Astrocyte (in vitro differentiated cells and primary cell): ENCODE data around the gene SYTL2. TPM values are rescaled to one million over a fixed set of nuclear protein-coding genes. Genes with fewer than 3 reads are reported as not detected.

Source experiments
- DNase-seq: peaks from one replicate; pipeline ENCODE4 v3.0.0-alpha.2; 2010; ENCODE audit warnings: low read depth
- FAIRE-seq: peaks from 2 replicates; lab custom pipeline; 2011; peaks lifted over from hg19 to GRCh38; lab: Jason Lieb, UNC
- H2AFZ ChIP-seq: 2 replicates; pipeline ENCODE4 v1.6.0; 2012; ENCODE audit warnings: low read depth, low read length, inconsistent platforms
- H3K27ac ChIP-seq: 2 replicates; pipeline ENCODE4 v1.5.1; 2011; ENCODE audit warnings: low read depth, low read length, inconsistent platforms
- H3K27me3 ChIP-seq: 2 replicates; pipeline ENCODE4 v1.6.0; 2011; ENCODE audit warnings: low read length, inconsistent platforms; ENCODE audit not compliant: insufficient read depth
- H3K36me3 ChIP-seq: 2 replicates; pipeline ENCODE4 v1.5.1; 2011; ENCODE audit warnings: low read length, inconsistent platforms; ENCODE audit not compliant: insufficient read depth
- H3K4me1 ChIP-seq: 2 replicates; pipeline ENCODE4 v1.5.1; 2011; ENCODE audit warnings: low read length, inconsistent platforms; ENCODE audit not compliant: insufficient read depth
- H3K4me2 ChIP-seq: 2 replicates; pipeline ENCODE4 v1.6.0; 2012; ENCODE audit warnings: low read length, inconsistent platforms
- H3K4me3 ChIP-seq: 2 replicates; pipeline ENCODE4 v1.5.1; 2011; ENCODE audit warnings: low read depth, mild to moderate bottlenecking, low read length, inconsistent platforms; ENCODE audit not compliant: insufficient read depth
- H3K79me2 ChIP-seq: 2 replicates; pipeline ENCODE4 v1.6.0; 2012; ENCODE audit warnings: mild to moderate bottlenecking, low read length, inconsistent platforms; ENCODE audit not compliant: insufficient read depth
- H3K9ac ChIP-seq: 2 replicates; pipeline ENCODE4 v1.6.0; 2012; ENCODE audit warnings: mild to moderate bottlenecking, low read length, inconsistent platforms
- H3K9me3 ChIP-seq: 2 replicates; pipeline ENCODE4 v1.5.1; 2012; ENCODE audit warnings: low read depth, mild to moderate bottlenecking, low read length, inconsistent platforms; ENCODE audit not compliant: insufficient read depth
- H4K20me1 ChIP-seq: 2 replicates; pipeline ENCODE4 v1.6.0; 2012; ENCODE audit warnings: low read length, inconsistent platforms; ENCODE audit not compliant: insufficient read depth
- H3K27ac Mint-ChIP-seq: one replicate; pipeline ENCODE4 v1.8.0; 2021; ENCODE audit warnings: mild to moderate bottlenecking, mixed read lengths; ENCODE audit not compliant: unreplicated experiment
- H3K27me3 Mint-ChIP-seq: one replicate; pipeline ENCODE4 v1.8.0; 2021; ENCODE audit warnings: low read depth, mixed read lengths; ENCODE audit not compliant: unreplicated experiment
- H3K36me3 Mint-ChIP-seq: one replicate; pipeline ENCODE4 v1.8.0; 2021; ENCODE audit warnings: low read depth, mixed read lengths; ENCODE audit not compliant: unreplicated experiment
- H3K4me1 Mint-ChIP-seq: one replicate; pipeline ENCODE4 v1.8.0; 2021; ENCODE audit warnings: low read depth, mixed read lengths; ENCODE audit not compliant: unreplicated experiment
- H3K4me3 Mint-ChIP-seq: one replicate; pipeline ENCODE4 v1.8.0; 2021; ENCODE audit warnings: mild to moderate bottlenecking, moderate library complexity, mixed read lengths; ENCODE audit not compliant: unreplicated experiment
- H3K9me3 Mint-ChIP-seq: one replicate; pipeline ENCODE4 v1.8.0; 2021; ENCODE audit warnings: mild to moderate bottlenecking, mixed read lengths; ENCODE audit not compliant: unreplicated experiment
- EZH2 ChIP-seq: IDR thresholded peaks from 2 replicates; pipeline ENCODE4 v1.6.1; 2012; ENCODE audit warnings: mild to moderate bottlenecking, low read length, inconsistent platforms; ENCODE audit not compliant: insufficient read depth
- total RNA-seq: library from RNA; stranded (reverse); gene quantifications from 2 replicates; pipeline ENCODE4 v1.2.1, GENCODE V29; 2021
- TF ChIP-seq, protein P1 (sequence below): IDR thresholded peaks from 2 replicates; pipeline ENCODE4 v1.5.1; 2011; ENCODE audit warnings: low read depth, mild to moderate bottlenecking, inconsistent platforms, low read length, moderate library complexity; ENCODE audit not compliant: insufficient read depth

Gene SYTL2
- total RNA-seq, 1 donor from 2014 or later, result 36.9 TPM

DNA sequence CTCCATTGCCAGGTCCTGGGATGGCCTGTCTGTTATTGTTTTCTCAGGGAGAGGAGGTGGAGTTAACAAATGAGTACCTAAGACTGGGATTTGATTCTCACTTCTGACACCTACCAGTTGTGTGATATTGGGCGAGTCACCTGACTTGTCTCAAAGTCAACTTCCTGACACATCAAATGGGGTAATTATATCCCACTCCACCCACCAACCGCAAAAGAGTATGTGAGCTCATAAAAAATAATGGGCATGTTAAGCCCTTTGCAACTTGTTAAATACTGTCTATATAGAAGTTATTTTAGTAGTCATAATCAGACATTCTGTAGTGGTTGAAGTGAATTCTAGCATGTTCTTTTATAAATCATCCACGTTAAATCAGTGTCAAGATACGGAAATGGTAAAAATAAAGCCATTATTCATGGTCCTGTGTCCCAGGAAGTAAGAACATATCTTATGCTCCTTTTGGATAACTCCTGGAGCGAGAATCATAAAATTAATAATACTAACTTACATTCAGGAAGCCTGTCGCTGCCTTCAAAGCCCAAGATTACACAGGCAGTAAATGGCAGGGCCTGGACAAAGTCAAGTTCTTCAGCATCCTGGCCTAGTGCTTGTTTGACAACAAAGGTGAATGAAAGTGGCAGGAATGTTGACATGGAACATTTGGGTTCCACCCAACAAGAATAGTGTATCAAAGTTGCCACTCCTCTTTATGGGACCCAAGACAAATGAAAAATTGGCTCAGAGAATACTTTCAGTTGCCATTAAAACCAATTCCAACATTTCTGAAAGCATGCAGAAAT lies 54.3 kb downstream of the SYTL2 start:
- no peak overlapping the region for H3K4me3 ChIP-seq
- Mint-ChIP-seq H3K9me3 (no peaks in the 10 kb centered on the region), H3K27me3 (no peaks in the 10 kb centered on the region), H3K36me3 (no peaks in the 10 kb centered on the region), H3K4me1 (peaks cover 28% of the 10 kb centered on the region), H3K27ac (no peak overlapping the region), H3K4me3 (no peak overlapping the region)
- no peak for DNase-seq
- no peaks in the 10 kb centered on the region for H3K9me3 ChIP-seq
- no peaks in the 10 kb centered on the region for H3K79me2 ChIP-seq
- H2AFZ ChIP-seq, result no peak overlapping the region
- H3K4me2 ChIP-seq, result no peak overlapping the region
- H3K27ac ChIP-seq, result no peak overlapping the region
- peaks cover 5% of the 10 kb centered on the region for H3K4me1 ChIP-seq
- no peaks in the 10 kb centered on the region for H3K27me3 ChIP-seq
- H3K9ac ChIP-seq, result no peak overlapping the region
- no peaks in the 10 kb centered on the region for H3K36me3 ChIP-seq
- no peaks in the 10 kb centered on the region for H4K20me1 ChIP-seq
- TF ChIP-seq, protein P1, sequence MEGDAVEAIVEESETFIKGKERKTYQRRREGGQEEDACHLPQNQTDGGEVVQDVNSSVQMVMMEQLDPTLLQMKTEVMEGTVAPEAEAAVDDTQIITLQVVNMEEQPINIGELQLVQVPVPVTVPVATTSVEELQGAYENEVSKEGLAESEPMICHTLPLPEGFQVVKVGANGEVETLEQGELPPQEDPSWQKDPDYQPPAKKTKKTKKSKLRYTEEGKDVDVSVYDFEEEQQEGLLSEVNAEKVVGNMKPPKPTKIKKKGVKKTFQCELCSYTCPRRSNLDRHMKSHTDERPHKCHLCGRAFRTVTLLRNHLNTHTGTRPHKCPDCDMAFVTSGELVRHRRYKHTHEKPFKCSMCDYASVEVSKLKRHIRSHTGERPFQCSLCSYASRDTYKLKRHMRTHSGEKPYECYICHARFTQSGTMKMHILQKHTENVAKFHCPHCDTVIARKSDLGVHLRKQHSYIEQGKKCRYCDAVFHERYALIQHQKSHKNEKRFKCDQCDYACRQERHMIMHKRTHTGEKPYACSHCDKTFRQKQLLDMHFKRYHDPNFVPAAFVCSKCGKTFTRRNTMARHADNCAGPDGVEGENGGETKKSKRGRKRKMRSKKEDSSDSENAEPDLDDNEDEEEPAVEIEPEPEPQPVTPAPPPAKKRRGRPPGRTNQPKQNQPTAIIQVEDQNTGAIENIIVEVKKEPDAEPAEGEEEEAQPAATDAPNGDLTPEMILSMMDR, result no peak
- no peak for TF ChIP-seq EZH2
- no peak for FAIRE-seq

DNA sequence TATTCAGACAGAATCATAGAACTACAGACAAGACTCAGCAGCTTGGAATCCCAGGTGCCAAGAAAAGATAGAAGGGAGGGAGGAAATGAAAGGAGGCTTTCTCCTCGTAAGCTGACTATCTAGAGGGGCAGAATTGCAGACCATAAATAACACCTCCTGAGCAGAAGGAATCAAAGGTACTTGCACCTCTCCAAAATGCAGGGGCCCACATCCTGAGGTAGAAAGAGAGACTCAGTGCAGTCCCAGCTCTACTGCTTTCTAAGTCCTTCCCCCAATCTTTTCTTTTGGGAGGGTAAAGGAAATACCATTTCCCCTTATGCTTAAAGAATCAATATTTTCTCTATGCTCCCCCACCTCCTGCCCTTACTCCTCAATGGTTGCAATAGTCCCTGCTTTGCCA lies 55.2 kb downstream of the SYTL2 start:
- Histone ChIP-seq H3K4me1 (peaks cover 5% of the 10 kb centered on the region), H3K9ac (no peak overlapping the region), H2AFZ (no peak overlapping the region), H4K20me1 (no peaks in the 10 kb centered on the region), H3K79me2 (no peaks in the 10 kb centered on the region), H3K27me3 (no peaks in the 10 kb centered on the region), H3K4me3 (no peak overlapping the region), H3K36me3 (no peaks in the 10 kb centered on the region), H3K9me3 (no peaks in the 10 kb centered on the region), H3K4me2 (no peak overlapping the region), H3K27ac (no peak overlapping the region)
- Mint-ChIP-seq H3K27me3 (no peaks in the 10 kb centered on the region), H3K4me1 (peaks cover 30% of the 10 kb centered on the region), H3K4me3 (no peak overlapping the region), H3K36me3 (no peaks in the 10 kb centered on the region), H3K27ac (no peak overlapping the region), H3K9me3 (no peaks in the 10 kb centered on the region)
- DNase-seq (no peak), FAIRE-seq (no peak)
- TF ChIP-seq, protein P1, result no peak
- TF ChIP-seq EZH2, result no peak

DNA sequence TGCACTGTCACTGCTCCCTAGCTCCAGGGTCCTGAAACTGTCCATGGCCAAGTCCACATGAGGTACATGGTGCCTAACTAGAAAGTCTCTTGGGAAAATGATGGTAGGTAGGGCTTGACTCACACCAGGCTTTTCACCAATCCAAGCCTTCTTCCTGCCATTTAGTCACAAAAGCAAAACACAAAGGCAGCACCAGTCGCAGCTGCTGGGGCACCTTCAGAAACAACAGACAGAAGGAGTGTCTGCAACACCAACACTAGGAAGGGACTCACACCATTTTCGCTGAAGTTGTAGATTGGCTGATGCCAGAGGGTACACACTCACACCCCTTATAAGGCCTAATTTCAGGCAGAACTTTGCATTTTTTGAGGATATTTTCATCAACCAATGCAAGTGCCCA lies 55.7 kb downstream of the SYTL2 start:
- no peaks in the 10 kb centered on the region for H3K36me3 Mint-ChIP-seq
- H3K9ac ChIP-seq, result no peak overlapping the region
- H3K4me1 Mint-ChIP-seq, result peaks cover 28% of the 10 kb centered on the region
- H3K4me2 ChIP-seq, result no peak overlapping the region
- no peak overlapping the region for H2AFZ ChIP-seq
- H3K36me3 ChIP-seq, result no peaks in the 10 kb centered on the region
- H3K9me3 ChIP-seq, result no peaks in the 10 kb centered on the region
- H3K4me3 Mint-ChIP-seq, result no peak overlapping the region
- no peaks in the 10 kb centered on the region for H3K9me3 Mint-ChIP-seq
- no peak for FAIRE-seq
- DNase-seq, result no peak
- H3K4me3 ChIP-seq, result no peak overlapping the region
- H4K20me1 ChIP-seq, result no peaks in the 10 kb centered on the region
- H3K27me3 Mint-ChIP-seq, result no peaks in the 10 kb centered on the region
- H3K27me3 ChIP-seq, result no peaks in the 10 kb centered on the region
- peaks cover 5% of the 10 kb centered on the region for H3K4me1 ChIP-seq
- H3K79me2 ChIP-seq, result no peaks in the 10 kb centered on the region
- TF ChIP-seq, protein P1, result no peak
- no peak for TF ChIP-seq EZH2
- no peak overlapping the region for H3K27ac Mint-ChIP-seq
- no peak overlapping the region for H3K27ac ChIP-seq
